Stimulated activated naive CD4-positive, alpha-beta T cell treated with Interleukin-2 at 50 U/mL for 16 hours (primary cell): ENCODE data around the gene CDH13.

ENCODE experiments used
- DNase-seq: peaks from one replicate; lab custom pipeline; 2025; lab: John Stamatoyannopoulos, UW

The CDH13 gene

DNA sequence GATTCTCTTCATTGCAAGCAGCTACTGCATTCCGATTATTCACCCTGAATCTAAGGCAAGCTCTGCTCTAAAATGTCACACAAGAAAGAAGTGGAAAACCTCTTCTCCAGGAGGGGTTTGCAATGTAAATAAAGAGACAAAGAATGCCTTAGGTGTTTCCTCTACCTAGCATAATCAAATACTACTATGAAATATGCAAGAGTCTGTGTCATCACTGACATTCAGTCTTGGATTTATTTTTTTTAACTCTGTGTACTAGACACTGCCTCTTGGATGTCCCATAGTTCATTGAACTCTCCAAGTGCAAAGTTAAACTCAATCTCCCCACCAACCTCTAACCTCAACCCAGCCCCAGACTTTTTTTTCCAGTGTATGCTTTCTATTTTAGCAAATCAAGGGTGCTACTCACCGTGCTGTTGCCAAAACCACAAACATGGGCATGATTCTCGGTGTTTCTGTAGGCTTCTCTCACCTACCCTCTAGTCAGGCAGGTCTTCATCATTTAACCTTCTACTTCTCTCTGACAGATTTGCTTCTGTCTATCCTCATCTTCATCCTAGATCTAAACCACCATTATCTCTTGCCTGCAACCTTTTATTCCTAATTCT is 329.1 kb downstream of the CDH13 start:
- no peak for DNase-seq

DNA sequence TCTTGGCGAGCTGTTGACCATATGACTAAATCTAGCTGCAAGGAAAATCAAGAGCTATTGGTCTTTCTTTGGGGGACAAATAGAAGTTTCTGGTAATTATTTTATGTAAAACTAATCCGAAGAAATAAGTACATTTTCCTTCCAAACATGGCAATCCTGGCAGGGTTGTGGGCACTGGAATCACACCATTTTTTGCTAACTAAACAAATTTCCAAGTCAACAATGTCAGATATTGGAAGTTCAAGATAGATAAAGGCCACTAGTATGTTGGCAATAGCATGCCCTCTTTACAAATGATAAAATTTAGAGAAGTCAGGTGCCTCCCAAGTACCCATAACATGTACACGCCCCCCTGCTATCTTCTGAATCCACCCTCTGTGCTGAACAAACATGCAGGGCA is 330.4 kb downstream of the CDH13 start:
- no peak for DNase-seq

DNA sequence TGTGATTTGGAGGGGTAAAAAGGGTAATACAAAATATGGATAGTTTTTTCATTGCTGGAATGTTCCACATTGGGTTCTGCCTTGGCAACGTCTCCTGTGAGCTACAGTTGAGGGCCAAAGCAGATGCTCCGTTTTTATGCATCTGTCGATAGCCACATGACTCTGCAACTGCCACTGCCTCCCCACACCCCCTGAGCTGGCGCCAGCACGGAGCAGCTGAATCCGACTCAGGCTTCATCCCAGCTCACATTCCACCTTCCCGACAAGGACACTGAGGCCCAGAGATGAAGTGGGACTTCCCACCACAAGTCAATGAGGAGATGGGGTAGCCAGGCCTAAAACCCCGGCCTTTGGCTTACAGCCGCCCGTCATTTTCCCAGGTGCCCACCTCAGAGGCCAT is 334.1 kb downstream of the CDH13 start:
- DNase-seq: no peak

DNA sequence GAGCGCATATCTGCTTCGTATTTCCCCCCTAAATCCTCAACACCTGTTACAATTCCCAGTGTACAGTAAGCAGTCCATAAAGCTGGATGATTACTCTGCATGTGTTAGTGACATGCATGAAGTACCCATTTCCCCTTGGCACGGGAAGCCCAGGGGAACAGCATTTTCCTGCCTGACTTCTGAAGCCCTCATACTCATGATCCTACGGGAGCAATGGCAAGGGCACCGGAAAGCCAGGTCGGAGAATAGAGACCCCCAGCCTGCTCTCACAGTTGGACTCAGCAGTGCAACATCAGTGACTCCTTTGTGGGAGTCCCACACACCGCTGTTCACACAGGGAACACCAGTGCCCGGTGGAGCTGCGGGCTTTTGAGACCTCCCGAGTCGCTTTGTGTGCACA is 336.9 kb downstream of the CDH13 start:
- no peak for DNase-seq

DNA sequence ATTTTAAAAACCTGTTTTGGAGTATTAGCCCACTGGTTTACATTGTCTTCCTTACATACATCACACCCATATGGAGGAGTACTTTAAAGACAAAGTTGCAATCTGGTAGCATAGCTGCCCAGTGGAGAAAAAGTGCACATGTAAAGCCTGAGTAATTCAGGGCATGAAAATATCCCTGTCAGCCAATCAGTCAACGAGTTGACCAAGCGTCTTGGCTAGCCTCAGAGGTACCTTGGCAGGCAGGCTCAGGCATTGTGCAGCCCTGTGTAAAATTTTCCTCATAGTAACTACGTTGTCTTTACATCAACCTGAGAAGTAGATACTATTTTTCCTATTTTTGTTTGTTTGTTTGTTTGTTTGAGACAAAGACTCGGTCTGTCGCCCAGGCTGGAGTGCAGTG is 339.0 kb downstream of the CDH13 start:
- no peak for DNase-seq

DNA sequence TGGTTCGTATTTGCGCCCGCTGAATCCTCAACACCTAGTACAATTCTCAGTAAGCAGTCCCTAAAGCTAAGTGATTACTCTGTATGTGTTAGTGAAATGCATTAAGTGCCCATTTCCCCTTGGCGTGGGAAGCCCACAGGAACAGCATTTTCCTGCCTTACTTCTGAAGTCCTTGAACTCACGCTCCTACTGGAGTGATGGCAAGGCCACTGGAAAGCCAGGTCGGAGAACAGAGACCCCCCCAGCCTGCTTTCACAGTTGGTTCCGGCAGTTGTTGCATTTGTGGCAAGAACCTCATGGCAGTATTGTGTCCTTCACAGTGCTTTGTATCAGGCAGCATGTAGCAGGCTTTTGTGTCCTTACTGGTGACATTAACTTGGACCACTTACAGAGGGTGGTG is 340.7 kb downstream of the CDH13 start:
- no peak for DNase-seq

DNA sequence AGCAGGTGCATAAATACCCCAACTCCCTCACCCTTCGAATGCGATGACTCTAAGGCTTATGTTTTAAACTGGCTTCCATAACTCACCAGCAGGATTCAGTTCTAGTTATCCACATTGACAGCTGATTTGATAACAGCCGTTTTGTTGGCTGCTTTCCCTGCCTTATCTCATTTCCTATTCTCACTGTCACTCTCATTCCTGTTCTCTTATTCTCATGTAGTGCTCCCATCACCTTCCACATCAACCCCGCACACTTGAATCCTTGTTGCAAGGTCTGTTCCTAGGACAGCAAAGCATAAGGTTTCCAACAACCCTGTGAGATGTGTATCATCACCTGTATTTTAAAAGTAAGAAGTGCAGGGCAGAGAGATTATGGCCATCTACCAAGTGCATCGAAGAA is 344.4 kb downstream of the CDH13 start:
- DNase-seq: no peak

DNA sequence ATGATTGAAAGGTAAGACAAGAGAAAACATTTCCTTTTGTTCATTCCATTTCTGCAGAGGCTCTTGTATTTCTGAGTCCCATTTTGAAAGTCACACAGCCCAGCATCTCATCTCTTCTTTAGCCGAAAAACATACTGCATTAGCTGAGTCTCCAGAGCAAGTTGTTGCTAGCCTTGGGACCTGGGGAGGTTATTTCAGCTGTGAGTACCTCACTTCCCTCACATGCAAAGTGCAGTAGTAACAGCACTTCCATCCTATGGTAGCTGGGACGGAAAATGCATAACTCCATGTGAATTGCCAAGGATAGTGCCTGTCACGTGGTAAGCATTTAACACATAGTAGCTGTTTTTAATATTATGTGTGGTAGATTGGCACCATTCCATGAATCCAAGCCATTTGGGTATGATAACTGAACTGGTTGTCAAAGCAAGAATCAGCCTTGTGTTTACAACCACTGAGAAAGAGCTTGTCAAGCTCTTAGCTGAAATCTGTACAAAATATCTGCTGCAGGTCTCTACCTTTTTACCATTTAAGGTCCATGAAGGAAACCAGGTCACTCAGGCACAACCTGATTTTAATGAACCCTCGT is 345.7 kb downstream of the CDH13 start:
- no peak for DNase-seq

DNA sequence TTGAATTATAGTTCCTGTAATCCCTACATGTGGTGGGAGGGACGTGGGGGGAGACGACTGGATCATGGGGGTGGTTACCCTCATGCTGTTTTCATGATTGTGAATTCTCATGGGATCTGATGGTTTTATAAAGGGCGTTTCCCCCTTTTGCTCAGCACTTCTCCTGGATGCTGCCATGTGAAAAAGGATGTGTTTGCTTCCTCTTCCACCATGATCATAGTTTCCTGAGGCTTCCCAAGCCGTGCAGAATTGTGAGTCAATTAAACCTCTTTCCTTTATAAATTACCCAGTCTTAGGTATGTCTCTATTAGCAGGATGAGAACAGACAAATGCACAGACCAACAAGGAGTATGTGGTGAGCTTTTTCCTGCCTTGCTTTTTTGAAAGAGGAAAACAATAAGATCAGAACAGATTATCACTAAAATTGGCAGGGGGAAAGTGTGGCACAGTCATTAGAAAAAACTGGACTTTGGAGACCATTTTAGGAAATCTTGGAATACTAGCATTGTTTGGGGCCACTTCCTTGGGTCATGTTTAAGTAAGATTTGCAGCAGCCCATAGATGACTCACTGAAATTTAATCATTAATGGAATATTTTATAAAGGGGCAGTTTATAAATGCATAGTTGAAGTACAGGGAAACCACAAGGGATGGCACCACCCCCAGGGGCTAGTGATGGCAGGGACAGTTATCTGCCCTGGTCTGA is 352.8 kb downstream of the CDH13 start:
- DNase-seq: no peak

DNA sequence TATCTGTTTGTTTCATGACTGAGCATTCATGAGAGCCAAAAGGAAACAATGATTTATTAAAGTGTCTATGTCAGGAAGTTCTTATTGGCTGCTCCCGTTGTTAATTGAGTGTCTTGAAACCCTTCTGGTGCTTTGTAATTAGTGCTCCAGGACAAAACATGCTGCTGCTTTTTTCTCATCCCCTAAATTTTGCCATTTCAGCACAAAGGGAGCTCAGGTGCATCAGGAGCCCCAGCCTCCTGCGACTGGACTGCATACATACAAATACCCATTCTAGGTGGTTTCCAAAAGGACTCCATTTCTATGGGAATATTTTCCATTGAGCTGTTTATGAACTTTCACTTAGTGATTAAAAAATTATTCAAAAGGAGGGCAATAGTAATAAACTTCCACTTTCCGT is 354.0 kb downstream of the CDH13 start:
- no peak for DNase-seq

DNA sequence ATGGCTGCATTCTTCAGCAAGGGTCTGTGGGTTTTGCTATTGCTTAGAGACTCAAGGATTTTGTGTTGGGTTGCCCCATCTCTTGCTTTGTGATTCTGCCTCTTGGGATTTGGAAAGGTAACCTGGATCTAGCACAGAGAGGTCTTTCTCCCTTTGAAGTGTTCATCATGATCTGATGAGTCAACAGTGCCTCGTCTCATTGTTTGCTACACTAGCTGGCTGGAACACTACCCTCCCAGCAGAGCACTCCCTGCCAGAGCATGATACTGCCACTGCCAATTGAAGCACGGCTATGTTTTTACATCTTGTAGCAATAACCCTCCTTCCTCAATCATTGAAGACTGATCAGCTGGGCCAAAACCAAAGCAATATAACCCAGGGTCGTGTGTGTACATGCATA is 361.0 kb downstream of the CDH13 start:
- no peak for DNase-seq

DNA sequence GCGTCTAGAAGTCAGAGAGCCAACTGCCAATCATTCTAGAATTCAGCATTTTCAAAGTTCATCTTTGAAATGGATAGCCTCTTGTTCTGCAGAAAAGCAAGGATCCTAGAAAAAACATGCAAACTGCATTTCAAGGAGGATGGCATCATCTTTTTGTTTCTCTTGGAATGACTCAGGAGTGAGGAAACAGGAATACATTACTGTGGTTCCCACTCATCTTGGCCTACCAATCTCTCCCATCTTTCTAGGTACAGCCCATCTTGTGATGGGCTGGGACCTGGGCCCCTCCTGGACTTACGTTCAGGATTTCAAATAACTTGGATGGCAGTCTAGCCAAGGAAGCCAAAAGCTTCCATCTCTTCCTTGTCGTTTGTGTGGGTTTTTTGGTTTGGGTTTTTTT is 363.4 kb downstream of the CDH13 start:
- DNase-seq: no peak

DNA sequence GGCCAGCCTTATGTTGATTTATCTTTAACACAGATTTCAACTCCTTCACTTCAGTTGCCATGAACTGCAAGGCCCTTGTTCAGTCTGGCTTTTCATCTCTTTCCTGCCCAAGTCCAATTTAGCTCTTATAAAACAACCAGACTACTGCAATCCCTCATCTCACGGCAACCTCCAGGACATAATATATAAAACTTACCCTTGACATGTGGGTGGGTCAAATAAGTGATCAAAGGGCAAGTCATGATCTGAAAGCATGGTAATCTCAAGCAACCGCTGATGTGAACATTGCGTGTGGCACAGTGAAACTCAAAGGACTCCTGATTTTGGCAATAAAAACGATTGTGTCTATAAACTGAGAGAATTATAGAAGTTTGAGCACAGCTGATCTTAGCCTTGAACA is 364.6 kb downstream of the CDH13 start:
- DNase-seq: no peak

DNA sequence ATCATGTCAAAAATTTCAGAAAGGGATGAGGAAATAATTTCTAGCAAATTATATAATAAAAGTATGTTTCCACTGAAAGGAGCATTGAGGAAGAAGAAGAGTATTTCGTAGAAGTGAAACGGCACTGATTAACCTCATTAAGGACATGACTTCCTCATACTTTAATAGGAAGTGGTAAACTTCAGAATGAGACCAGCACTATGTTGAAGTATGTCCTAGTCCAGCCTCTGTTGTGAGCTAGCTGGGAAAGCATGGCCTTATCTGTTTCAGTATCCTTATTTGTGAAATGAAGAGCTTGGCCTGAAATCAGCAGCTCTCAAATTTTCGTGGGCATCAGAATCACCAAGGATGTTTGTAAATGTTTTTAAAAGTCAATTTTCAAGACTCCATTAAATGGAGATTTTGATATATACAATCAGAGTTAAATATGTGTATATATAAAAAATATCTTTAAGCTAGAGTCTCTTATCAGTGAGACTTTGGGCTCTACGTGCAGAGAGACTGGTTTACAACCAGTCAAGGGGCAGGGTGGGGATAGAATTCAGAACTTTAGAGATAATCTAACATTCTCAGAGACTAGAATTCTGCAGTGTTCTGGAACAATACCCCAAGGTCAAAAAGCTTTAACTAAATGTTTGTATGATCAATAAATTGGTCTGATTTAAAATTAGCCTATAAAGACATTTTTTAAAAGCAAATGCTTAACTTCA is 365.4 kb downstream of the CDH13 start:
- no peak for DNase-seq

DNA sequence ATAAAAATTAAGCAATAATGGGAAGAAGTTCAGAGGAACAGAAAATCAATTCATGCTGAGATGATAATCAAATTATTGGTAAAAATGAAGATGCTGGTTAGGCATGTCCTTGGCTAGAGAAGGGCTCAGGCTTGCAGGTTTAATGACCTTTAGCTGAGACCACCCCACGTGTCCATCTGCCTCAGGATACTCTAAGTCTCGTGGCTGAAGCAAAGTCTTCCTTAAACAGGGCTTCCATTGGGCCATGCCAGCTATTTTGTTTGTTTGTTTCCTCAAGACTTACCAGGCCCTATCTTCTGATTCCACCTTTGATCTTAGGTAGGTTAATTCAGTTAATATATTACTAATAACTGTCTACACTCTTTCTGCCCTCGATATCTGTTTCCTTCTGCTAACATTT is 366.0 kb downstream of the CDH13 start:
- DNase-seq: no peak

DNA sequence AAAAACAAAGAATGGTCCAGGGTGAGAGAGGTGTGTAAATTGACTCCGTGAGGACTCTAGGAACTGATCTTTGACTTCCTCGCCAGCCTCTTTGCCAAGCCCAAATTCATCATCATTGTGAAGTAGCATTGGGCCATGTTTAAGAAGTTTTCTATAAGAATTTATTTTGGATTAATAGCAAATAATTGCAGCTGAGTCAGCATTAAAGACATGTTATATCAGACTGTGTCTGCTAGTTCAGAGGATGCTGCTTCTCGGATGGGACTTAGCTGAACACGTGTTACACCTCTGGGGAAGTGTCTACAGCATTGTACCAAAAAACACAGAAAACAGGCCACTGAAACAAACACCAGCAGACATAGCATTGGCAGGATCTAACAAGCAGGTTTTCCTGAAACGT is 366.6 kb downstream of the CDH13 start:
- no peak for DNase-seq

DNA sequence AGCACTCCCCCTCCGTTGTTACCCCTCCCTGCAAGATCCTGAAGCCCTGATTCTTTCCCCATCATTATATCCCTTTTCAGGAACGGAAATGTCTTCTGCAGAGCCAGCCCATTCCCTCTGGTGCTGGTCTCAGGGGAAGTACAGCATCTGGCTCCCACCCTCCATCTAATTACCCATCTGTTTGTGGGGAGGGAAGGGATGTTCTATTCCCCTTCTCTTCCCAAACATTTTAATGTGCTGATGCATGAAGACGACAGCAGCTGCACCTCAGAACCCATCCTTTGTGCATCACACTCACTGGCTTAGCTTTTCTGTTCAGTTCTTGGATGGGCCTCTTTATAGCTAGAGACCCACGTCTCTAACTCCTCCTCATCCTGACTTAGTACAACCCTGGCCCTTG is 367.2 kb downstream of the CDH13 start:
- DNase-seq: no peak

DNA sequence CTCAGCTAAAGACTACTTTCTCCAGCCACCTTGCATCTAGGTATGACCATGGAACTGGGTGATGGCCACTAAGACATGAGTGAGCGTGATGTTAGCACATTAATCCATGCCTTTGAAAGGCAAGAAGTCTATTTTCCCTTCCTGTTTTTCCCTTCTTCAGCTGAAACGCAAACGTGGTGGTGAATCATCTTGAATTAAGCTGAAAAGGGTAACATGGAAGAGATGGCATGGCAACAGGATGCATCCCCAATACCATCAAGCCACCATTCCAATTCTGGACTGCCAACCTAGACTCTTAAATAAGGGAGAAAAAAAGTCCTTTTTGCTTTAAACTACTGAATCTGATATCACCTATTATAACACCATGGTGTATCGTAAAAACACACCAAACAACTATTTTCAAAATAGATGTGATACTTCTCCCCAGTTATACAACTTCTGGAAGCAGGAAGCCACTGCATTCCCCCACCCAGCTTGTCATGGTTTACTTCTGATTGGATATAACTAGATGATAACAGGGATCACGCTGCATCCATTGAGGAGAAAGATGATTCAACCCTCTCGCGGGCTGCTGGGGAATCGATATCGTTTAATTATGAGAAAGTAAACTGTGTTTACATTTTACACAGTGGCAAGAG is 368.6 kb downstream of the CDH13 start:
- no peak for DNase-seq

DNA sequence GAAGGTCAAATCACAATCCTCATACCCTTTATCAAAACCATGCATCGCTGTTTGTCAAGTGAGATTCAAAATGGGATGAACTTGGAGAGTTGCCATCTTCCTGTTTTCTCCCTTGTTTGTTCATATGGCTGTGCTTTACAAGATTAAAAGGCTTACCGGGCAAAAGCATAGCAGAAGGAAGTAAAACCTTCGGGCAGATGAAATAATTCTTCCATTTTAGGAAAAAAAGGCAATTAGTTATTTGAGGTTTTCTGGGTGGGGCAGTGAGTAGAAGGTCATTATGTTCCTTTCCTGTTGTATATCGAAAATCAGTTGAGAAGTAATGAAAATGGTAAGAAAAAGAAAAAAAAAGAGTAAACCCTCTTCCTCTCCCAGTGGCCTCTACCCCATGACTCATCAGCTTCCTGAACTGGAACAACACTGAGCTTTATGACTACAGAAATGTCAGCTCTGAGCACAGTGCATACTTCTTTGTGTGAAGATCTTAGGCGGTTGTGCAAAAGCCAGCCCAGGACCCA is 369.2 kb downstream of the CDH13 start:
- DNase-seq: no peak

DNA sequence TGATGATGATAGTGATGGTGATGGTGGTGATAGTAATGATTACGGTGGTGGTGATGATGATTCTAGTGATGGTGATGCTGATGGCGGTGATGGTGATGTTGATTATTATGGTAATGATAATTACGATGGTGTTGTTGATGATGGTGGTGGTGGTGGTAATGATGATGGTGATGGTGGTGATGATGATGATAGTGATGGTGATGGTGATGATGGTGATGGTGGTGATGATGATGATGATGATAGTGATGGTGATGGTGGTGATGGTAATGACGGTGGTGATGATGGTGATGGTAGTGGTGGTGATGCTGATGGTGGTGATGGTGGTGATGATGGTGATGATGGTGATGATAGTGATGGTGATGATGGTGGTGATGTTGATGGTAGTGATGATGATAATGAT is 370.0 kb downstream of the CDH13 start:
- no peak for DNase-seq

DNA sequence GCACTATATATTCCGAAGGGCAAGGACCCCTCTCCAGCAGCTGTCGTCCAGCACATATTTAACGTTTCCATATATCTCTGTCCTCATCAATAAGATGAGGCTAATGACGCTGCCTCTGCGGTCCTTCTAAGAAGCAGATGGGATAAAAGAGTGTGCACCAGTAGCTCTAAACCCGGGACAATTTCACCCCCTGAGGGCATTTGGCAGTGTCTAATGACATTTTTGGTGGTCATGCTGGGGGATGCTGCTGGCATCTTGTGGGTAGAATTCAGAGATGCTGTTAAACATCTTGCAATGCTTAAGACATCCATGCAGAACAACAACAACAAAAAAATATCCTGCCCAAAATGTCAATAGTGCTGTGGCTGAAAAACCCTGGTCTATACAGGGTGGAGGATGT is 372.9 kb downstream of the CDH13 start:
- no peak for DNase-seq
